GM19328 (cell line): ENCODE results near the gene SFXN1.

Experiments used
- ATAC-seq: cut with Tn5 transposase; IDR thresholded peaks from one replicate; pipeline ENCODE4 v1.9.1; 2021; ENCODE audit warnings: mild to moderate bottlenecking, moderate library complexity; ENCODE audit not compliant: unreplicated experiment

Gene SFXN1

GRCh38 chr5:175465282-175465681, 13.1 kb upstream of the SFXN1 start:
- no peak for ATAC-seq

GRCh38 chr5:175466700-175467318, 11.6 kb upstream of the SFXN1 start:
- no peak for ATAC-seq

- no peak for ATAC-seq
Measured at GRCh38 chr5:175467983-175468690, 10.2 kb upstream of the SFXN1 start.

- ATAC-seq, result no peak
Measured at GRCh38 chr5:175468892-175469291, 9.5 kb upstream of the SFXN1 start.

- no peak for ATAC-seq
Measured at GRCh38 chr5:175469916-175470315, 8.4 kb upstream of the SFXN1 start.

- ATAC-seq, result no peak
Measured at GRCh38 chr5:175470781-175471180, 7.6 kb upstream of the SFXN1 start.

- no peak for ATAC-seq
Measured at GRCh38 chr5:175471196-175471595, 7.2 kb upstream of the SFXN1 start.

GRCh38 chr5:175471628-175472027, 6.7 kb upstream of the SFXN1 start:
- ATAC-seq, result no peak

GRCh38 chr5:175472378-175472777, 6.0 kb upstream of the SFXN1 start:
- no peak for ATAC-seq

- no peak for ATAC-seq
Measured at GRCh38 chr5:175475248-175475647, 3.1 kb upstream of the SFXN1 start.

GRCh38 chr5:175477440-175477839, 920 bp upstream of the SFXN1 start:
- ATAC-seq, result no peak

GRCh38 chr5:175478008-175478383, 364 bp upstream of the SFXN1 start:
- no peak for ATAC-seq

- peak; percentile 3 for ATAC-seq
Measured at GRCh38 chr5:175479125-175479881, 943 bp downstream of the SFXN1 start.

- no peak for ATAC-seq
Measured at GRCh38 chr5:175483337-175483736, 5.0 kb downstream of the SFXN1 start.

GRCh38 chr5:175484322-175484721, 6.0 kb downstream of the SFXN1 start:
- no peak for ATAC-seq

GRCh38 chr5:175484829-175485228, 6.5 kb downstream of the SFXN1 start:
- ATAC-seq, result no peak

GRCh38 chr5:175485631-175486030, 7.3 kb downstream of the SFXN1 start:
- ATAC-seq, result no peak

GRCh38 chr5:175487514-175488222, 9.3 kb downstream of the SFXN1 start:
- no peak for ATAC-seq

GRCh38 chr5:175489693-175490443, 11.5 kb downstream of the SFXN1 start:
- ATAC-seq, result no peak

GRCh38 chr5:175491223-175491622, 12.9 kb downstream of the SFXN1 start:
- no peak for ATAC-seq

- ATAC-seq, result no peak
Measured at GRCh38 chr5:175493260-175493659, 14.9 kb downstream of the SFXN1 start.
